ENCODE data around the gene COG8.

- TF ChIP-seq CTCF (IDR thresholded peaks at IDR 0.05; ENCODE audit: insufficient read depth, low read length, poor library complexity, severe bottlenecking) (no peak), EZH2phosphoT487 (conservative IDR thresholded peaks at IDR 0.05; ENCODE audit: low read length) (no peak)
These were observed 24.8 kb downstream of the COG8 start for GRCh38 chr16:69314534-69314933.

Measured in SU-DHL-6 (cell line).